ENCODE measurements around the gene WDR7.

Gene WDR7

DNA sequence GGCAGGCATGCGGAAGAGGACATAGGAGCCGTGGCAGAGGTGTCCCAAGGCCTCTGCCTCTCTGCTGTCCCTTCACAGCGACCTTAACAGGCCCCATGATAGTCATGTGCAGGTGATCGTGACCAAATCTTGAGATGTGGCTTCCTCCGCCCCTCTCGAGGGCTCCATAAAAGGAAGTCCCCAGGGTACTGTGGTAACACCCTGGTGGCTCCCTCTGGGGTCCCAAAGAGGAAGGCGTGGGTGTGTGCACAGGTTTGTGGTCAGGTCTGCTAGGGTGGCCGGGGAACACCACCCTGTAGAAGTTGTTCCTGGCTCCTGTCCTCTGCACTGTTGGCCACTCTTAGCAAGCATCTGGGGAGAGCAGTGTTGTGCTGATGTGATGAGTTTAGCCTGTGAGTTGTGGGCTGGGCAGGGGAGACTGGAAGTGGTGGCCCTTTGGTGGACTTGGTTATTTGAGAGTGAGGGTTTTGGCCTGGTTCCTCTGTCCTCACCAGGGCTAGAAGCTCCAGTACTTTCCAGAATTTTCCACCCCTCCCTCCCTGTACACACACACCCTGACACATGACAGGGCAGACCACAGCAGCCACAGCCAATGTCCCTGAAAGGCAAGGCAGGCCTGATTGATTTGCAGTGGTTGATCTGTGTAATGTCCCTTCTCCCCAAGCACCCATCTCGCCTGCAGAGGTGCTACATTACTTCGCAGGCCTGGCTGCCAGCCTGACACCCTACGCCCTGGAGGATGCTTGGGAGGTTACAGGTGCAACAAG, 426.8 kb downstream of the WDR7 start:
- no peak for DNase-seq (ENCODE audit: low spot score)

GRCh38 chr18:57078614-57079013, 427.5 kb downstream of the WDR7 start:
- DNase-seq (ENCODE audit: low spot score): no peak

- no peak for DNase-seq (ENCODE audit: low spot score)
These were observed 429.3 kb downstream of the WDR7 start for GRCh38 chr18:57080479-57080878.

GRCh38 chr18:57081899-57082298, 430.7 kb downstream of the WDR7 start:
- no peak for DNase-seq (ENCODE audit: low spot score)

- no peak for DNase-seq (ENCODE audit: low spot score)
These were observed 432.3 kb downstream of the WDR7 start for GRCh38 chr18:57083485-57083884.

- DNase-seq (ENCODE audit: low spot score): no peak
These were observed 433.4 kb downstream of the WDR7 start for GRCh38 chr18:57084331-57085271.

- DNase-seq (ENCODE audit: low spot score): no peak
These were observed 434.2 kb downstream of the WDR7 start for GRCh38 chr18:57085371-57085770.

GRCh38 chr18:57086163-57086562, 435.0 kb downstream of the WDR7 start:
- DNase-seq (ENCODE audit: low spot score): no peak

Small RNA genes lying within 50 kb of the gene (small RNA-seq; reads per million reads assigned to genes)
- gene RF00012: 0.10 to 0.84 reads per million in 2 experiments
- gene RF00019: 0 reads per million in 2 experiments
